ENCODE measurements around the gene ING1.
A peak's percentile ranks its signal among the peaks of the same experiment; 100 is the strongest.
"Not testable (repeated sequence)": the region's sequence is repeated elsewhere in the genome, so short reads cannot be mapped to it uniquely, and the experiment has no call there.

The ING1 gene

GRCh38 chr13:110696776-110697175, 16.7 kb upstream of the ING1 start:
- DNase-seq, result no peak

DNA sequence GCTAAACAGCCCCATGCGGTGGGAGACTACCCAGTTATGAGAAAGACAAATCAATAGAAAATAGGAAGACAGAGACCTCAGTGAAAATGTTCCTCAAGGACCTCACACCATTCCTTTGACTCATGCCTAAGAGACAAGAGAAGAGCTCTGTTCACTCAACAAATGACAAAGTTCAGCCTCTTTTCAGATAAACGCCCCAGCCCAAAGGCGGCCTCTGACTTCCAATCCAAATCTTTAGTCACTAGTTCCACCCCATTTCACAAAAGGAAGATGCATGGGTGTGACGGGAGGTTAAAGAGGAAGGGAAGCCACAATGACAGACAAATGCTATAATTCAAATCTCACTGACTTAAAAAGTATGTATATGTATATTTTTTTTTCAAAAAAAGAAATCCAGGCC, 15.7 kb upstream of the ING1 start:
- DNase-seq, result no peak

- DNase-seq, result no peak
Measured at GRCh38 chr13:110698689-110699088, 14.8 kb upstream of the ING1 start.

GRCh38 chr13:110699148-110700145, 14.1 kb upstream of the ING1 start:
- no peak for DNase-seq

DNA sequence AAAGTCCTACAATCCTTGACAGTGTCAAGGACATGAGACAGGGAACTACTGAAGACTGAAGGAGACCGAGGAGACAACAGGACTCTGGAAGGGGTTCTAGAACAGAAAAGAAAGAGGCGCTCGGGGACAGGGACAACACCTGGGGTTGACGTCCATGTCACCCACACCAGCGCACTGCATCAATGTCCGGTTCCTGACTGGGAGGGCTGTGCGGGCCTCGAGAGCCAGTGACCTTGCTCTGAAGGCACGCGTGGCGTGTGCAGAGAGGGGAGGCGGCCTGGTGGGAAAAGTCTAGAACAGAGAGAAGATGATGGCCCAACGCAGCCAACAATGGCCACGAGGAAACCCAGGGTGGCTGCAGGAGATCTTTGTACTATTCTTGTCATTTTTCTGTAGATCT, 13.3 kb upstream of the ING1 start:
- DNase-seq, result no peak

GRCh38 chr13:110700641-110701040, 12.9 kb upstream of the ING1 start:
- no peak for DNase-seq

- DNase-seq, result not testable (repeated sequence)
Measured at GRCh38 chr13:110701061-110701460, 12.4 kb upstream of the ING1 start.

GRCh38 chr13:110702089-110702488, 11.4 kb upstream of the ING1 start:
- DNase-seq, result no peak

DNA sequence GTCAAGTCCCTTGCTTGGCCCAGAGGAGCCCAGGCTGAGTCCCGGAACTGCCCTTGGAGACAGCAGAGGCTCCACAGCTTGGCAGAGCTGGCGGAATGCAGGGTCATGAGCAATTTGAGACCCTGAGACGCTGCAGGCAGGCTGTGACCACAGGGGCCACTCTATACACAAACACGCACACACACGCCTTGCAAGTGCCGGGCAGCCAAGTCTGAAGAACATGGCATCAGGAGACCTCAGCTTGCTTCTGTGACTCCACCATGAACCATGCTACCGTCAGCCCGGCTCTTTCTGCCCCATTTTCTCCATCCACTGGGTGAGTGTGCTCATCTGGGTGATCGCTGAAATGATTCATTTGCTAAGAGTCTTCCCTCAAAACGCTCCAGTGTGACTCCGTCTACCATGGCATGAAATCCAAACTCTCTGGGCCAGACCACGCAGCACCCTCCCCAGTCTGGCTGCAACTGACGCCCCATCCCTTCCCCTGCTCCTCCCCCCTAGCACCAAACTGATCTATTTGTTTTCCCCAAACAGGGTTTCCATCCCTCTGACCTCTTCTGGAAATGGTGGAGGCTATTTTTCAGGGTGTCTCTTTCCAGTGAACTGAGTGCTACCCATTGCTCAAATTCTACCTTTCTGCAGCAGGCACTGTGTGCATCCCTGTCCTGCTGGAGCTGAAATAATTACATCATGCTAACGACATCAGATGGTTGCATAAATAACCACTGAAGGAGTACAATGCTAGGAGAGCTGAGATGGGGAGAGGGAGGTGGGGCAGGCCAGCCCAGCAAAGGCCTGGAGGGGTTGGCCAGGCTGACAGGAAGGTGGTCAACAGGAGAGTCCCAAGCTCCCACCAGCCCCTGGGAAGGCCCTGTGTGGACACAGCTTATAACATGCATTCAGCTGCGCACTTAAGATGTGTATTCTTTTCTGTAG, 10.6 kb upstream of the ING1 start:
- no peak for DNase-seq

- DNase-seq, result no peak
Measured at GRCh38 chr13:110705356-110705825, 8.1 kb upstream of the ING1 start.

- DNase-seq, result peak; percentile 81
Measured at GRCh38 chr13:110705826-110706569, 7.5 kb upstream of the ING1 start, which contains the start of gene CARS2. Gene CARS2, minus strand, starts transcription at chr13:110706116. Its CDS starts 23 bp downstream, at chr13:110706093.

DNA sequence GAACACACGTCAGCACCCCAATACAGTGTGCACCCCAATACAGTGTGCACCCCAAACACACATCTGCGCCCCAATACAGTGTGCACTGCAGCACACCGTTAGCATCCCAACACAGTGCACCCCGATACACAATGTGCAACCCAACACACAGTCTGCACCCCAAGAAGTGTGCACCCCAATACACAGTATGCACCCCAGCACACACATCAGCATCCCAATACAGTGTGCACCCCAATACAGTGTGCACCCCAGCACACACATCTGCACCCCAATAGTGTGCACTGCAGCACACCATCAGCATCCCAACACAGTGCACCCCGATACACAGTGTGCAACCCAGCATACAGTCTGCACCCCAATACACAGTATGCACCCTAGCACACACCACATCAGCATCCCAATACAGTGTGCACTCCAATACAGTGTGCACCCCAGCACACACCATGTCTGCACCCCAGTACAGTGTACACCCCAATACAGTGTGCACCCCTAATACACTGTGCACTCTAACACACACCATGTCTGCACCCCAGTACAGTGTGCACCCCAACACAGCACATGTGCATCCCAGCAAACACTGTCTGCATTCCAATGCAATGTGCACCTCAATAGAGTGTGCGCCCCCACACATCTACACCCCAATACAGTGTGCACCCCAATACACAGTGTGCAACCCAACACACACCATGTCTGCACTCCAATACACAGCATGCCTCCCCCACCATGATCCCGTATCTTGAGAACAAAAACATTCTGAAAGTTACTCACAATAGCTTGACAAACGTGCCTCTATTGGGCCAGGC, 6.7 kb upstream of the ING1 start:
- DNase-seq, result no peak

- DNase-seq, result peak; percentile 43
Measured at GRCh38 chr13:110712081-110712848, 1.2 kb upstream of the ING1 start.

DNA sequence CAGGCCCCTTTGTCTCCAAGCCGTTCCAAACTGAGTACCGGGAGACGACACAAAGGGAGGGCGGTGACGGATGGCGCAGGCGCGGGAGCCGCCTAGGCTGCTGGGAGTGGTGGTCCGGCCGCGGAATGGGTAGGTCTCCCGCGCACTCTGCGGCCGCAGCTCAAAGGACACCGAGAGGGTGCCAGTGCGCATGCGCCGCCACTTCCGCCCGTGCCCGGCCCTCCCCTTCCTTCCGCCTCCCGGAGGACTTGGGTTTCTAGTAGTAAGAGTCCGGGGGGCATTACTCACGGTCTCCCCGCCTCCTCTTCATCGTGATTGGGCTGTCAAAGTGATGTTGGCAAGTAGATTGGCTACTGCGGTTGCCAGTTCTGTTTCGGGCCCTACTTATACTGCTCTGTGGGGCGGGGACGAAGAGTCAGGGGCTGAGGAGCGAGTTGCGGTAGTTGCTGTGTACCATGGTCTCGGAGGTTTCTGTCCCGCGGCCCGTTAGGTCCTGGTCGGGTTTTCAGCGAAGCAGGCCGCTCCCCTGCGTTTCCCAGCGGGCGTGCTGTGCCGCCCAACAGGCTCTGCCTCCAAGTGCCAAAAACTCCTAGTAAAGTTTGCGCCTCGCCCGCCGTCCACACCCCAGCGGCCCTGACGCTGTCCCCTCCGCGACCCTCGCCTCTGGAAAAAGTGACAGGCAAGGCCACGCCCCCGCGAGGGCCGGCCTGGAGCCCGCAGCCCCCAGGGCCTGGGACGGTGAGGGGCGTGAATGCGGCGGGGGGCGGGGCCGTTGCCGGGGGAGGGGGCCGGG, 455 bp upstream of the ING1 start:
- peak; percentile 98 for DNase-seq

GRCh38 chr13:110713981-110714796, 689 bp downstream of the ING1 start:
- DNase-seq, result no peak

DNA sequence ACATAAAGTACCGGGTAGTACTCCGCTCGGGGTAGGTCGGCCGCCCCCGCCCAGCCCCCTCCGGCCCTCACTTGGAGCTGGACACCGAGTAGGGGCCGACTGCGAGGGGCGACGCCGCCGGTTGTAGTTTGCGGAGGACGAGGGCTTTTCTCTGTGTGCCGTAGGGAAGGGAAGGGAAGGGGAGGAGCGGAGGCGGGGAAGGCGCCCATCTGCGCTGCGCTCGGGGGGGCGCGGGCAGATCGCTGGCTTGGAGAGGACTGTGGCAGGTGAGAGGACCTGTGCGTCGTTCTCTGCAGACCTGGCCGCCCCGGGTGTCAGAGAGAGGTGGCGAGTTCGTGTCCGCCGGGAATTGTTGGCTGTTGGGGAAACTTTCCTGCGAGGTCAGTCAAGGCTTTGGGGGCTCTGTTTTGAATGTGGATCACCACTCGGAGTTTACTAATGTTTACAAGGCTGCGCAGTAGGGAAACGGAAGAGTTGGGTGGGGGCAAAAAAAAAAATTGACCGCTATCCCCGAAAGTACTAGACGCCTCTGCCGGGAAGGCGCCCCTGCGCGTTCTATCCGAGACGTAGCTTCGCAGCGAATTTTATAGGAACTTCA, 1.4 kb downstream of the ING1 start:
- DNase-seq, result no peak

- peak; percentile 98 for DNase-seq
Measured at GRCh38 chr13:110715395-110716246, 2.1 kb downstream of the ING1 start.

DNA sequence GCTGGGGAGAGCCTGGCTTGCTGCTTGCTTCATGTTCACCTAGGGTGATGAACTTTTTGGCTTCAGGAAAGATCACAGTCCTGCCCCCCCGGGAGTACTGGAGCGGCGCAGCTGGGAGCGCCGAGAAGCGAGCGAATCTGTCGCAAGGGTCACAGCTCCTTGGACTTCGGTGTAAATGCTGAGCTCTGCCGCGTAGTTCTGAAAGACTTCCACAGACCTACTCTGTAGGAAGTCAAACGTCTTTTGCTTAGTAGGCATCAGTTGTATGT, 2.7 kb downstream of the ING1 start:
- no peak for DNase-seq
